Thoracic aorta (tissue), 2 donors: ENCODE results near the gene ZNF792. TPM values are rescaled to one million over a fixed set of nuclear protein-coding genes. Genes with fewer than 3 reads are reported as not detected.

ENCODE experiments used
- ATAC-seq: fragments of 150-250 bp; one replicate; pipeline ENCODE4 v1.8.0; 2017; ENCODE audit warnings: low read depth; ENCODE audit not compliant: insufficient number of reproducible peaks, low FRiP score
- DNase-seq: peaks from one replicate; pipeline ENCODE4 v3.0.0-alpha.2; 2020; ENCODE audit warnings: low spot score
- H3K27ac ChIP-seq, 2 donors: fragments of 200-600 bp; sonication (generic); 1 replicate in 1 of 2; 2 replicates in 1 of 2; pipeline ENCODE4 v1.5.1; 2016; ENCODE audit warnings: mild to moderate bottlenecking in 2 of 2, moderate library complexity in 2 of 2
- H3K27me3 ChIP-seq: fragments of 200-600 bp; sonication (generic); replicated peaks from 2 replicates; pipeline ENCODE4 v1.6.0; 2016; ENCODE audit warnings: mild to moderate bottlenecking; ENCODE audit not compliant: insufficient read depth
- H3K36me3 ChIP-seq: fragments of 200-600 bp; sonication (generic); one replicate; pipeline ENCODE4 v1.5.1; 2016
- H3K4me1 ChIP-seq, 2 donors: fragments of 200-600 bp; sonication (generic); 1 replicate in 1 of 2; 2 replicates in 1 of 2; pipeline versions ENCODE4 v1.5.1 to v1.6.0; 2016; ENCODE audit warnings: low read depth in 2 of 2, mild to moderate bottlenecking in 1 of 2; ENCODE audit not compliant: control insufficient read depth in 1 of 2
- H3K4me3 ChIP-seq: fragments of 200-600 bp; sonication (generic); 2 replicates; pipeline ENCODE4 v1.5.1; 2016; ENCODE audit warnings: mild to moderate bottlenecking
- H3K9me3 ChIP-seq: fragments of 200-600 bp; sonication (generic); 2 replicates; pipeline ENCODE4 v1.5.1; 2016
- total RNA-seq, 2 donors: library from RNA; depleted of rRNA; stranded (reverse); fragments of >200 nt; gene quantifications; one replicate each; pipeline versions ENCODE4 v1.1.0 to v1.2.3, GENCODE V29; 2016
- TF ChIP-seq, protein P1 (sequence below): fragments of 200-600 bp; sonication (generic); IDR thresholded peaks from one replicate; pipeline ENCODE4 v1.5.1; 2019; ENCODE audit warnings: antibody characterized with exemption

The ZNF792 gene
- total RNA-seq, 2 donors from 2014 or later, result 5.5 to 8.5 TPM

DNA sequence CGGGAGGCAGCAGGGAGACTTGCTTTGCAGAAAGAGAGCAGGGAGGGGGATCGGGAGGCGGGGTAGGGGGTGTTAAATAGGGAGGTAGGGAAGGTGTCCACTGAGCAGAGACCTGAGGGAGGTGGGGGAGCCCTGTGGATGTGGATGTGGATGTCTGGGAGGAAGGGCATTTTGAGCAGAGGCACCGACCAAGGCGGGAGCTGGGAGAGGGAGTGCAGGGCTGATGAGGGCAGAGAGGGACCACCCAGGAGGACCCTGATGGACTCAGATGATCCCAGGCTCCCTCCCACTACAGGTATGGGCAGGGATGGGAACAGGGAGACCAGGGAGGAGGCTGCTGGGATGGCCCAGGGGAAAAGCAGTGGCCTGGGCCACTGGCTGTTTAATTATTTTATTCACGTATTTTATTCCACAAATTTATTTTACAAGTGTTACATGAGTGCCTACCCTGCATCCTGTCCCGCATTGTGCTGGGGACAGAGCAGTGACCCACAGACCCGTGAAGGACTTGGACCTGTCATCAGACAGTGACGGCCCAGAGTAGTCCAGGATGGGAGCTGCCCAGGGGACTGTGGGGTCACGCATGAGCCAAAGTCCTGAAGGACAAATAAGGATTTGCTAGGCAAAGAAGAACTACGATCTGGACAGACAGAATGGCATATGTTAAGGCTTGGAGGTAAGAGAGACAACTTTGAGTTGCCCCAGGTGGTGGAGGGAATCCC is 41.4 kb upstream of the ZNF792 start:
- Histone ChIP-seq H3K4me1 (peaks cover 0 to 30% of the 10 kb centered on the region in 2 donors), H3K27ac (peak overlapping the region in 1 of 2 donors; percentile 9), H3K4me3 (no peak overlapping the region), H3K9me3 (no peaks in the 10 kb centered on the region), H3K36me3 (peaks cover 14% of the 10 kb centered on the region), H3K27me3 (no peaks in the 10 kb centered on the region)
- no peak for ATAC-seq
- TF ChIP-seq, protein P1, sequence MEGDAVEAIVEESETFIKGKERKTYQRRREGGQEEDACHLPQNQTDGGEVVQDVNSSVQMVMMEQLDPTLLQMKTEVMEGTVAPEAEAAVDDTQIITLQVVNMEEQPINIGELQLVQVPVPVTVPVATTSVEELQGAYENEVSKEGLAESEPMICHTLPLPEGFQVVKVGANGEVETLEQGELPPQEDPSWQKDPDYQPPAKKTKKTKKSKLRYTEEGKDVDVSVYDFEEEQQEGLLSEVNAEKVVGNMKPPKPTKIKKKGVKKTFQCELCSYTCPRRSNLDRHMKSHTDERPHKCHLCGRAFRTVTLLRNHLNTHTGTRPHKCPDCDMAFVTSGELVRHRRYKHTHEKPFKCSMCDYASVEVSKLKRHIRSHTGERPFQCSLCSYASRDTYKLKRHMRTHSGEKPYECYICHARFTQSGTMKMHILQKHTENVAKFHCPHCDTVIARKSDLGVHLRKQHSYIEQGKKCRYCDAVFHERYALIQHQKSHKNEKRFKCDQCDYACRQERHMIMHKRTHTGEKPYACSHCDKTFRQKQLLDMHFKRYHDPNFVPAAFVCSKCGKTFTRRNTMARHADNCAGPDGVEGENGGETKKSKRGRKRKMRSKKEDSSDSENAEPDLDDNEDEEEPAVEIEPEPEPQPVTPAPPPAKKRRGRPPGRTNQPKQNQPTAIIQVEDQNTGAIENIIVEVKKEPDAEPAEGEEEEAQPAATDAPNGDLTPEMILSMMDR, result no peak
- DNase-seq, result no peak

- ATAC-seq, result no peak
- peaks cover 0 to 30% of the 10 kb centered on the region in 2 donors for H3K4me1 ChIP-seq
- no peaks in the 10 kb centered on the region for H3K9me3 ChIP-seq
- H3K36me3 ChIP-seq, result peaks cover 8% of the 10 kb centered on the region
- TF ChIP-seq, protein P1, result no peak
- H3K4me3 ChIP-seq, result no peak overlapping the region
- H3K27me3 ChIP-seq, result no peaks in the 10 kb centered on the region
- no peak for DNase-seq
- no peak overlapping the region for H3K27ac ChIP-seq
Measured at GRCh38 chr19:35004517-35005255, 40.7 kb upstream of the ZNF792 start.

DNA sequence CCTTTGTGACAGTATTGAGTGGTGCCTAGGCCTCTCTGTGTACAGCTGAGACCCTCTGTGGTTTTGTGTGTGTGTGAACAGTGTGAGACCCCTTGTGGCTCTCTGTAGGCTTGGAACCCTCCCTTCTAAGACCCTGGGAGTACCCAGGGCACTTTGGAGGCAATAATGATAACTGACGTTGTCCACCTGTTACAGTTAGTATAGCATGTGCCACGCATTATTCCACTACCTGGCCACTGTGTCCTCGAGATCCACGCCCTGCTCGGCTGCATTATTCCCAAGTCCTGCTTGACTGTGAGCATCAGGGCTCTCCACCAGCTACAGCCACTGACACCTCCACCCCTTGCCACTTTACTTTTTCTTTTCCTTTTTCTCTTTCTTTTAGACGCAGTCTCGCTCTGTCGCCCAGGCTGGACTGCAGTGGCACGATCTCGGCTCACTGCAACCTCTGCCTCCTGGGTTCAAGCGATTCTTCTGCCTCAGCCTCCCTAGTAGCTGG is 38.1 kb upstream of the ZNF792 start:
- H3K36me3 ChIP-seq, result no peaks in the 10 kb centered on the region
- no peaks in the 10 kb centered on the region for H3K9me3 ChIP-seq
- TF ChIP-seq, protein P1, result no peak
- no peak overlapping the region for H3K4me3 ChIP-seq
- no peak for DNase-seq
- ATAC-seq, result no peak
- peaks cover under 1 to 50% of the 10 kb centered on the region in 2 donors for H3K4me1 ChIP-seq
- H3K27ac ChIP-seq, result no peak overlapping the region
- no peaks in the 10 kb centered on the region for H3K27me3 ChIP-seq

DNA sequence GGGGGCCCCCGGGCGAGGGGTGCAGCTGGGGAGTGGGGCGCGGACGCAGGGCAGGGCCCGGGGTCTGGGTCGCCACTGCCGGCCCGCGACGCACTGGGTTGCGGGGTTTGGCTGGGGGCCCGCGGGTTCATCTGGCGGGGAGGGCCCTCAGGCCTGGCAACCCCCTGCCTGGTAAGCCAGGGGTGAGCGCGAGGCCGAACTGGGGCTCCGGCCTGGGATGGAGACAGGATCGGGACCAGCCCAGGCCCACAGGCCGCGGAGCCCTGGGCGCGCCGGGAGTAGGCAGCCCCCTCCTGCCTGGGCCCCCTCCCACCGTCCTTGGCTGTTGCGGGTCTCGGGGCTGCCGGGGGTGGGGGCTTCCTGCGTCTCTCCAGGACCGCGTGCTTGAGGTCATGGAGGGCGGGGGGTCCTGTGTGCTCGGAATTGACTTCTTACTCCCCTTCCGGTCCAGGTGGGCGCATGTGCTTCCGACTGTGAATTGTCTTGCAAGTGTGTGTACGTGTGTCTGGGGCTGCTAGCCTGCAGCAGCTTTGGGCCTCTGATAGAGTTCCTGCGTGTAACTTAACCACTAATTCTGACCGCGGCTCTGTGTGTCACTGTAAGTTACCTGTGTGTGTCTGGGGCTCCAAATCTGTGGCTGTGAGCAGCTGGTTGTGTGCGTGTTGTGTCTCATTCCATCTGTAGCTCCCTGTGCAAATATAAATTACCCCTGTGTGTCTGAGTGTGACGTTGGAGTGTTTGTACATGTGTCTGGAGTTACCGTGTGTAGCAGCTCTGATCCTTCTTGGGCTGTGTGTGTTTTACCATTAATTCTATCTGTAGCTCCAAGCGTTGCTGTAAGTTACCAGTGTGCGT is 36.8 kb upstream of the ZNF792 start:
- peaks cover 3 to 60% of the 10 kb centered on the region in 2 donors for H3K4me1 ChIP-seq
- TF ChIP-seq, protein P1, result no peak

DNA sequence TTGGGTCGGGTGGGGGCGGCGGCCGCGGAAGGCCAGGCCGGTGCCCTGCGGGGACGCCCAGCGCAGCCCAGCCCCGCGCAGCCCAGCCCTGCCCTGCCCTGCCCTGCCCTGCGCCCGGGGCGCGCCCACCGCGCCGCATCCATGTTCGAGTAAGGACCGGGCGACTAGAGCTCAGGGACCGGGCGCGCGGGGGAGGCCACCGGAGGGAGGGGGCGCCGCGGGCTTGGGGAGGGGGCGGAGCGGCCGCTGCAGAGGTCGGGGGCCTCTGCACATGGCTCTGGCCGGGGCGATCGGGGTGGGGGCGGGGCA is 36.3 kb upstream of the ZNF792 start:
- TF ChIP-seq, protein P1, result no peak
- H3K9me3 ChIP-seq, result no peaks in the 10 kb centered on the region
- H3K4me1 ChIP-seq, result peaks cover 3 to 65% of the 10 kb centered on the region in 2 donors
- H3K36me3 ChIP-seq, result no peaks in the 10 kb centered on the region
- no peak for ATAC-seq
- no peak for DNase-seq
- H3K27me3 ChIP-seq, result no peaks in the 10 kb centered on the region
- peak overlapping the region; percentile 95 for H3K4me3 ChIP-seq
- peak overlapping the region; percentile 100 for H3K27ac ChIP-seq

More for the DNA sequence above, 36.8 kb upstream of the ZNF792 start:
- ATAC-seq (no peak), DNase-seq (no peak)
- Histone ChIP-seq H3K9me3 (no peaks in the 10 kb centered on the region), H3K27me3 (no peaks in the 10 kb centered on the region), H3K36me3 (no peaks in the 10 kb centered on the region), H3K27ac (peak overlapping the region; percentile 100), H3K4me3 (peak overlapping the region; percentile 95)
